PFSK-1 (cell line): ENCODE measurements around the gene FMN1.

Source experiments
- FOXP2 ChIP-seq: optimal IDR thresholded peaks from 2 replicates; pipeline ENCODE3; 2011; ENCODE audit warnings: borderline replicate concordance, control low read depth, inconsistent platforms; ENCODE audit not compliant: insufficient read depth; ENCODE audit errors: extremely low read length, extremely low read depth
- POLR2AphosphoS5 ChIP-seq: IDR thresholded peaks from 2 replicates; pipeline ENCODE4 v1.6.1; 2012; ENCODE audit warnings: low read depth, mild to moderate bottlenecking, control low read depth, low read length, moderate library complexity
- SIN3A ChIP-seq: IDR thresholded peaks from 2 replicates; pipeline ENCODE4 v1.6.1; 2012; ENCODE audit warnings: mild to moderate bottlenecking, low read length, moderate library complexity, borderline replicate concordance; ENCODE audit not compliant: insufficient read depth
- TAF1 ChIP-seq: IDR thresholded peaks from 2 replicates; pipeline ENCODE4 v1.6.1; 2012; ENCODE audit warnings: low read length, control low read depth, borderline replicate concordance; ENCODE audit not compliant: insufficient read depth
- TF ChIP-seq, protein P1 (sequence below), 2 experiments: IDR thresholded peaks; 2 replicates each; pipeline versions ENCODE4 v1.6.1 to v1.8.0; 2011 to 2012; ENCODE audit warnings: low read depth in 2 of 2, low read length in 2 of 2, control low read depth in 1 of 2, inconsistent platforms in 1 of 2, mild to moderate bottlenecking in 1 of 2, moderate library complexity in 1 of 2; ENCODE audit not compliant: insufficient read depth in 1 of 2

DNA sequence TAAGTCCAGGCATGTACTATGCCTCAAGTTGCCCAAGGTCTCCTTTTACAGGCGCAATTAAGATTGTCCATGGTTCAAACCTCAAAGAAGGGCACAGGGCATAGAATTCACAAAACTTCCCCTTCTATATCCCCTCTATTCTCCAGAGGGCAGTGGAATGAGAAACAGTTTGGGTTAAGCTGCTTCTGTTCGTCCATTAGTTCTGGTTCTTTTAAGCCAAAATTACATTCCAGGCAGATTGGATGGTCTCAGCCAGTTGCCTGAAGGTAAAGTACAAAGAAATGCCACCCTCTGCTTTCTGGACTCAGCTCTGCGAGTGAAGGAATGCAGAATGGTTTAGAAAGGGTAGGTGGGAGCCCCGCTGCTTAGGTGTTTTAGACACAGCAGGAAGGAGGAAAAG lies 276.0 kb downstream of the FMN1 start:
- TF ChIP-seq POLR2AphosphoS5: no peak
- TF ChIP-seq FOXP2: no peak
- TF ChIP-seq, protein P1, sequence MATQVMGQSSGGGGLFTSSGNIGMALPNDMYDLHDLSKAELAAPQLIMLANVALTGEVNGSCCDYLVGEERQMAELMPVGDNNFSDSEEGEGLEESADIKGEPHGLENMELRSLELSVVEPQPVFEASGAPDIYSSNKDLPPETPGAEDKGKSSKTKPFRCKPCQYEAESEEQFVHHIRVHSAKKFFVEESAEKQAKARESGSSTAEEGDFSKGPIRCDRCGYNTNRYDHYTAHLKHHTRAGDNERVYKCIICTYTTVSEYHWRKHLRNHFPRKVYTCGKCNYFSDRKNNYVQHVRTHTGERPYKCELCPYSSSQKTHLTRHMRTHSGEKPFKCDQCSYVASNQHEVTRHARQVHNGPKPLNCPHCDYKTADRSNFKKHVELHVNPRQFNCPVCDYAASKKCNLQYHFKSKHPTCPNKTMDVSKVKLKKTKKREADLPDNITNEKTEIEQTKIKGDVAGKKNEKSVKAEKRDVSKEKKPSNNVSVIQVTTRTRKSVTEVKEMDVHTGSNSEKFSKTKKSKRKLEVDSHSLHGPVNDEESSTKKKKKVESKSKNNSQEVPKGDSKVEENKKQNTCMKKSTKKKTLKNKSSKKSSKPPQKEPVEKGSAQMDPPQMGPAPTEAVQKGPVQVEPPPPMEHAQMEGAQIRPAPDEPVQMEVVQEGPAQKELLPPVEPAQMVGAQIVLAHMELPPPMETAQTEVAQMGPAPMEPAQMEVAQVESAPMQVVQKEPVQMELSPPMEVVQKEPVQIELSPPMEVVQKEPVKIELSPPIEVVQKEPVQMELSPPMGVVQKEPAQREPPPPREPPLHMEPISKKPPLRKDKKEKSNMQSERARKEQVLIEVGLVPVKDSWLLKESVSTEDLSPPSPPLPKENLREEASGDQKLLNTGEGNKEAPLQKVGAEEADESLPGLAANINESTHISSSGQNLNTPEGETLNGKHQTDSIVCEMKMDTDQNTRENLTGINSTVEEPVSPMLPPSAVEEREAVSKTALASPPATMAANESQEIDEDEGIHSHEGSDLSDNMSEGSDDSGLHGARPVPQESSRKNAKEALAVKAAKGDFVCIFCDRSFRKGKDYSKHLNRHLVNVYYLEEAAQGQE (IDR thresholded peaks at IDR 0.05; ENCODE audit: insufficient read depth in 1 of 2, low read depth in 2 of 2, low read length in 2 of 2): no peak
- no peak for TF ChIP-seq TAF1
- no peak for TF ChIP-seq SIN3A
